Measurements from ENCODE around the gene NR2F1-AS1. TPM values are rescaled to one million over a fixed set of nuclear protein-coding genes. Genes with fewer than 3 reads are reported as not detected.
"Not testable (repeated sequence)": the region's sequence is repeated elsewhere in the genome, so short reads cannot be mapped to it uniquely, and the experiment has no call there.

NR2F1-AS1 gene
- total and polyA plus RNA-seq, 4 donors: 50.9 to 71.5 (median 66.6) TPM

DNA sequence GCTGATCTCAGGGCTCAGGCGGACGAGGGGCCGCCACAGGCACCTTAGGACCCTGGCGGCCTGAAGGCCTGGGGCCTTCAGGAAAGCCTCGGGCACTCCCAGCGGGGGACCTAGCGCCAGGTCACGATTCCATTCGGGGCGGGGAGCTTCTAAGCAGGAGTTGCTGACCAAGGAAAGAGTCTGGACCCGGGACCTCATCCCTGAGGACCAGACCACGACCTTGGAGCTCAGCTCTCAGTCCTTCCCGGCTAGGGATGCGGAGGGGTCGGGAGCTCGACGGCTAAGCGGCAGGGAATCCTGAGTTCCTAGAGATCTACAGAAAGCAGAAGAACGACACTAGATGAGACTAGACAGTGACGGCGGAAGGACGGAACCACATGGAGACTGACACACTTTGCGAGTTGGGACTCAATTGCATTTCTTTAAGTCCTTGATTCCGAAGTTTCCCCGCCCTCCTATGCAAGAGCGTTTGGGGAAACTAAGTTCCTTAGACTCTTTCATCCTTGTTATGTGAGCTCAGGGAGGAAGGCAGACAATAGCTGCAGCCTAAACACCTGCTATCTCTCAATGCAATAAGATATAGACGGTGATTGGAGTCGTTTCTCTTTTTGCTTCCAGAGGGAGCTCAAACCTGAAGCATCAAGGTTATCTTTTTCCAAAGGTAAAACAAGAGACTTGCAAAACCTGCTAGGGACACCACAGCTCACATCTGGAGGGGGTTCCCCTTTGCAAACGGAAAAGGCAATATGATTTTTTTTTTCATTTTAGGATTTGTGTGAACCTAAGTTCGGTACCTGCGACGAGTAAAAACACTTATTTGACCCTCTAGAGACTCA, 9.7 kb downstream of the NR2F1-AS1 start:
- Histone ChIP-seq H3K27ac (ENCODE audit: low read depth, low read length) (peak overlapping the region; percentile 92), H3K36me3 (ENCODE audit: control insufficient read depth, insufficient read depth, low read length) (peaks cover 24% of the 10 kb centered on the region), H3K4me1 (ENCODE audit: control insufficient read depth, insufficient read depth, low read length) (peaks cover 41% of the 10 kb centered on the region), H3K4me3 (ENCODE audit: low read depth, low read length) (no peak overlapping the region), H3K27me3 (ENCODE audit: control insufficient read depth, insufficient read depth, low read length) (peaks cover 23% of the 10 kb centered on the region), H3K9me3 (ENCODE audit: control insufficient read depth, insufficient read depth, low read length) (peaks cover 2% of the 10 kb centered on the region)
- 73% methylated on average over 26 of the region's 32 CpGs for WGBS (ENCODE audit: insufficient coverage)
- DNase-seq (ENCODE audit: low read depth in 4 of 6, low spot score in 6 of 6): peak in 2 of 6 donors; percentile 49 to 51

DNA sequence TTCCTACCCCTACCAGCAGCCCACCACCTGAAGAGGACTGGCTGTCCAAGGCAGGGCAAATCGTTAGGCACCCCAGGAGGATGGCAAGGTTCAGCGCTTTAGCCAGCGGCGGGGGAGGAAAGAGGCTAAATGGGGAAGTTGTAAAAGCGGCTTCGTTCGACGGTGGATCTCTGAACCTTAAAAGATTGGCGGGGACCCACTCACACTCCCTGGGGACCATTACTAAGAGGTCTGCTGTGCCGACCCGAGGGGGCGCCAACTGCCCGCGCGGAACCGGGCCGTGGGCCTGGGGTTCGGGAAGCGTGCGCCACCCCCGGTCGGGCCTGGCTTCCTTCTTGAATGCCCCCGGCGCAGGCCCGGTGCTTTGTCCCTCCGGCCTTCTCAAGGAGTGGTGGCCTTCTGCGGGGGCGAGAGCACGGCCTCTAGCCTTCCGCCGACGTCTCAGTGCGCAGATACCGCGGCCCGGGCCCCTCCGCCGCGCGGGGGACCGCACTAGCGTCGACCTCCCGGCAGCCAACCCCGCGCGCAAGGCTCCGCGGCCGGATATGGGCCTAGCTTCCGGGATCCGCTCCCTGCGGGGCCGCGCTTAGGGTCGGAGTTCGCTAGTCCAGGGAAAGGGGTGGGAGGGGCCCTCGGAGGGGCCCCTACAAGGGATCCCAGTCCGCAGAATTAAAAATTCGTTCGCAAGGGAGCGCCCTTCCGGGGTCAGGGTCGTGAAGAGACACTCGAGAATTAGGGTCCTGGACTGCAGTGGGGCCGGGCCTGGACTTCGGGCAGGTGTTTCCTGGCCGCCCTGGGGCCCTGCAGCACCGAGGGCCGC, 10.5 kb downstream of the NR2F1-AS1 start:
- Histone ChIP-seq H3K9me3 (ENCODE audit: control insufficient read depth, insufficient read depth, low read length) (peaks cover 2% of the 10 kb centered on the region), H3K4me1 (ENCODE audit: control insufficient read depth, insufficient read depth, low read length) (peaks cover 41% of the 10 kb centered on the region), H3K27ac (ENCODE audit: low read depth, low read length) (peak overlapping the region; percentile 92), H3K4me3 (ENCODE audit: low read depth, low read length) (peak overlapping the region; percentile 9), H3K36me3 (ENCODE audit: control insufficient read depth, insufficient read depth, low read length) (peaks cover 24% of the 10 kb centered on the region), H3K27me3 (ENCODE audit: control insufficient read depth, insufficient read depth, low read length) (peaks cover 23% of the 10 kb centered on the region)
- peak in 1 of 6 donors; percentile 28 for DNase-seq (ENCODE audit: low read depth in 4 of 6, low spot score in 6 of 6)
- WGBS (ENCODE audit: insufficient coverage): 41% methylated on average over 70 of the region's 70 CpGs

DNA sequence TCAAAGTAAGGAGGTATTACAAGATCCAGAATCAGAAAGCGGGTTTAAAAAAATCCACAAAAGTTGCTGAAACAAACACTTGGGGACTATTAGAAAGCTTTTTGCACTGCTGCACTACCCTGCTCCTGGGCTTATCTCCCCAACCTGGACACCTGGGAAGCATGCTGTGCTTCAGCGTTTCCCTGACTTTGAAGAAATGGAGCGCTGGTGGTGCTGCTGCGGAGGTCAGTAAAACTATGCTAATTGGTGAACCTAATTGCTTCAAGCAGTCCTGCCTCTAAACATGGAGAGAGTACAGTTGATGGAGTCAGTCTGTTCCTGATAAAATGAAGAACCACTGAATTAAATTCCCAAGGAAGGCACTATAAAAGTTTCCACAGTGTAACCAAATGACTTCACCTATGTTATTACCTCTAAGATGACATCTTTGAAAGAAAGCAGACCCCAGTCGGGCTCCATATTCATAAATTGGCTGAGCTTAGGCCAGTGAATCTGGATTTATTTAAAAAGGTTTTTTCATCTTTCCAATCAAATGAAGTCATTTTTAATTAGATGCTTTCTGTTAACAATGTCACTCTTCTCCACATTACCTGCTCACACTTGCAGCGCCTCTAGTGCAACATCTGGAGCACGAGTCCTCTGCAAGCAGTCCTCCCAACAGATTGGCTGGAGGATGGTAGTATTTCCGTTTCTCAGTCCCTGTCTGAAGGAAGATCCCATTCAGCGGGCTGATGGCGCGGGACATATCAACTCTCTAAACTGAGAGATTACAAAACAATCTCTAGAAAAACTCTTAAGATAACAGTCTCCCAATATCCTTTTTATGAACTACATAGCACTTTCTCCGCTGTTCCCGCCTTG, 11.5 kb downstream of the NR2F1-AS1 start:
- H3K27ac ChIP-seq (ENCODE audit: low read depth, low read length): peak overlapping the region; percentile 69
- peaks cover 24% of the 10 kb centered on the region for H3K36me3 ChIP-seq (ENCODE audit: control insufficient read depth, insufficient read depth, low read length)
- H3K27me3 ChIP-seq (ENCODE audit: control insufficient read depth, insufficient read depth, low read length): peaks cover 20% of the 10 kb centered on the region
- H3K4me3 ChIP-seq (ENCODE audit: low read depth, low read length): no peak overlapping the region
- H3K4me1 ChIP-seq (ENCODE audit: control insufficient read depth, insufficient read depth, low read length): peaks cover 41% of the 10 kb centered on the region
- peak in 1 of 6 donors; percentile 20 for DNase-seq (ENCODE audit: low read depth in 4 of 6, low spot score in 6 of 6)
- WGBS (ENCODE audit: insufficient coverage): 86% methylated on average over 6 of the region's 13 CpGs
- peaks cover 2% of the 10 kb centered on the region for H3K9me3 ChIP-seq (ENCODE audit: control insufficient read depth, insufficient read depth, low read length)

DNA sequence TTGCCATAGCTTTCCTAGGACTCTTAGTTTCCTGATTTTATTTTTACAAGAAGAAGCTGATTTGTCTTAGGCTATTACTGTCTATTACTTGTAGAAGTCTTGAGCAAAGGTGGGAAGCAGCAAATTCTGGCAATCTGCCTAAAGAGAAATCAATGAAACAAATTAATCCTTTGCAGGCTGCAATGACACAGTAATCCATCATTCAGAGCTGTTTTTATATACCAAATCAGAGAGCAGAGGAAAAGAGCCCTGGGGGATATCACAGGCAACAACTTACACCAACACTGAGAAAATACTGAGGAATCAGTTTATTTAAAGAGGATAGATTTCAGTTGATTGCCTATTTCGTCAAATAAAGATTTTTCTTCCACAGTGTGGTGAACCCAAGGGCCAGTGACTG, 13.6 kb downstream of the NR2F1-AS1 start:
- Histone ChIP-seq H3K27ac (ENCODE audit: low read depth, low read length) (no peak overlapping the region), H3K4me1 (ENCODE audit: control insufficient read depth, insufficient read depth, low read length) (peaks cover 22% of the 10 kb centered on the region), H3K4me3 (ENCODE audit: low read depth, low read length) (no peak overlapping the region), H3K36me3 (ENCODE audit: control insufficient read depth, insufficient read depth, low read length) (peaks cover 19% of the 10 kb centered on the region), H3K9me3 (ENCODE audit: control insufficient read depth, insufficient read depth, low read length) (peaks cover 2% of the 10 kb centered on the region), H3K27me3 (ENCODE audit: control insufficient read depth, insufficient read depth, low read length) (peaks cover 3% of the 10 kb centered on the region)
- no CpG with 5 or more reads among the region's 1 CpG for WGBS (ENCODE audit: insufficient coverage)
- peak in 1 of 6 donors; percentile 40 for DNase-seq (ENCODE audit: low read depth in 4 of 6, low spot score in 6 of 6)

DNA sequence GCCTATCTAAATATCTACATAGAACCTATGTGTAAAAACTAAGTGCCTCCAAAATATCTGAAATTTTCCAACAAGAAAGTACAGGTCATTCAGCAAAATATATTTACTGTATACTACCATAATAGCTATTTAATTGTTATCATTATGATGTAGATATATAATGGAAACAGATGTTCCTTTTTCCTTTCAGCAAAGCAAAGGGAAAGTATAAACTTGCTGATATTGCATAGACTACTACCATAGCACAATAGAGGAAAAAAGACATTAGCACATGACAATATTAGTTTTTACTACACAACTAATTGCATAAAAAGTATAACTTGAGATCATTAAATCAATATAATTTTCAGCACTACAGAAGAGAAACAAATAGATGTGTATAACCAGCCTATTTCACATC, 14.9 kb downstream of the NR2F1-AS1 start:
- H3K27me3 ChIP-seq (ENCODE audit: control insufficient read depth, insufficient read depth, low read length): peaks cover 3% of the 10 kb centered on the region
- no peak for DNase-seq (ENCODE audit: low read depth in 4 of 6, low spot score in 6 of 6)
- H3K4me3 ChIP-seq (ENCODE audit: low read depth, low read length): no peak overlapping the region
- H3K4me1 ChIP-seq (ENCODE audit: control insufficient read depth, insufficient read depth, low read length): peaks cover 11% of the 10 kb centered on the region
- peaks cover 2% of the 10 kb centered on the region for H3K9me3 ChIP-seq (ENCODE audit: control insufficient read depth, insufficient read depth, low read length)
- peak overlapping the region; percentile 19 for H3K27ac ChIP-seq (ENCODE audit: low read depth, low read length)
- peaks cover 18% of the 10 kb centered on the region for H3K36me3 ChIP-seq (ENCODE audit: control insufficient read depth, insufficient read depth, low read length)

DNA sequence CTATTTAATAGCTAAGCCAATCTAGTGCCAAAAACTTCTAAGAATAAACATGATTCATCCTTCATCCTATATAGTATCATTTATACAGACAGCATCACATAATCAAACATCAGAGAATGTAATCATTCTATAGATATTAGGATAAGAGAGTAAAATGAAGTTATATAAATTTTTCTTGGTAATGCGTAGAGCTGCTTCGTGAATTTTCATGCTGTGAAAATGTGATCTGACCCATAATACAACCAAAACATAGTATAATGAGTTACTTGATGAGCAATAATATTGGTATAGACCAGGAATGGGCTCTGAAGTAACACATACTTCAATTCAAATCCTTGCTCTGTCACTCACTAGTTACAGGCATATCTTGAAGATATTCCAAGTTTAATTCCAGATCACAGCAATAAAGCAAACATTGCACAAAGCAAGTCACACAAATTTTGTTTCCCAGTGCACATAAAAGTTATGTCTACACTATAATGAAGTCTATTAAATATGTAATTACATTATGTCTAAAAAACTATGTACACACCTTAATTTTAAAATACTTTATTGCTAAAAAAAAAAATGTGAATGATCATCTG, 23.9 kb downstream of the NR2F1-AS1 start:
- no CpG with 5 or more reads among the region's 2 CpGs for WGBS (ENCODE audit: insufficient coverage)
- no peak overlapping the region for H3K4me3 ChIP-seq (ENCODE audit: low read depth, low read length)
- H3K9me3 ChIP-seq (ENCODE audit: control insufficient read depth, insufficient read depth, low read length): no peaks in the 10 kb centered on the region
- H3K4me1 ChIP-seq (ENCODE audit: control insufficient read depth, insufficient read depth, low read length): no peaks in the 10 kb centered on the region
- H3K27me3 ChIP-seq (ENCODE audit: control insufficient read depth, insufficient read depth, low read length): no peaks in the 10 kb centered on the region
- H3K36me3 ChIP-seq (ENCODE audit: control insufficient read depth, insufficient read depth, low read length): peaks cover 4% of the 10 kb centered on the region
- DNase-seq (ENCODE audit: low read depth in 4 of 6, low spot score in 6 of 6): no peak
- no peak overlapping the region for H3K27ac ChIP-seq (ENCODE audit: low read depth, low read length)

DNA sequence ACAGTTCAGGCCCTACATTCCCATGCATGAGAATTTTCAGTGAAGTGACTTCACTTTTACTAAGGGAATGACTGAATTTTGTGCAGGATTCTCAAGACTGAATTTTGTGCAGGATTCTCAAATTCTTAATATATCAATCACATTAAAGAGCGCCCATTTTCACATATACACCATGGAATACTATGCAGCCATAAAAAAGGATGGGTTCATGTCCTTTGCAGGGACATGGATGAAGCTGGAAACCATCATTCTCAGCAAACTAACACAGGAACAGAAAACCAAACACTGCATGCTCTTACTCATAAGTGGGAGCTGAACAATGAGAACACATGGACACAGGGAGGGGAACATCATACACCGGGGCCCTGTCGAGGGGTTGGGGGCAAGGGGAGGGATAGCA, 31.4 kb downstream of the NR2F1-AS1 start:
- not testable (repeated sequence) for DNase-seq (ENCODE audit: low read depth in 4 of 6, low spot score in 6 of 6); H3K9me3 ChIP-seq (ENCODE audit: control insufficient read depth, insufficient read depth, low read length)
- WGBS (ENCODE audit: insufficient coverage): no CpG with 5 or more reads among the region's 3 CpGs

DNA sequence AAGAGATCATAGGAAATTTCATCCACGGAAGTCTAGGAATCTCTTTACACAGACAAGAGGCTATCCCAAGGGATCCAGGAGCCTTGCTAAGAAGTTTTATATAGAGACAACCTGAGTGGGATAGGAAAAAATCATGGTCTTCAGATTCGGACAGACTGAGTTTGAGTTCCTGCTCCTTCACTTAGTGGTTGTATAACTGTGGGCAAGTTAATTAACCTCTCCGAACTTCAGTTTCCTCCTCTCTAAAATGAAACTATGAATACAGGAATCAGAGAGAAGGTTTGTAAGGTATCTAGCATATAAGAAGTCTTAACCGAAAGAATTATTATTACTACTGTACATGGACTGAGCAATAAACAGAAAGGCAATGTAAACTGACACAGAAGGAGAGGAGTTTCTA, 35.1 kb downstream of the NR2F1-AS1 start:
- Histone ChIP-seq H3K9me3 (ENCODE audit: control insufficient read depth, insufficient read depth, low read length) (no peaks in the 10 kb centered on the region), H3K4me3 (ENCODE audit: low read depth, low read length) (no peak overlapping the region), H3K4me1 (ENCODE audit: control insufficient read depth, insufficient read depth, low read length) (no peaks in the 10 kb centered on the region), H3K27me3 (ENCODE audit: control insufficient read depth, insufficient read depth, low read length) (no peaks in the 10 kb centered on the region), H3K36me3 (ENCODE audit: control insufficient read depth, insufficient read depth, low read length) (peaks cover 2% of the 10 kb centered on the region), H3K27ac (ENCODE audit: low read depth, low read length) (no peak overlapping the region)
- 100% methylated on average over 1 of the region's 4 CpGs for WGBS (ENCODE audit: insufficient coverage)
- DNase-seq (ENCODE audit: low read depth in 4 of 6, low spot score in 6 of 6): no peak

More for the DNA sequence above, 31.4 kb downstream of the NR2F1-AS1 start:
- not testable (repeated sequence) for H3K4me3 ChIP-seq (ENCODE audit: low read depth, low read length); H3K36me3 ChIP-seq (ENCODE audit: control insufficient read depth, insufficient read depth, low read length); H3K4me1 ChIP-seq (ENCODE audit: control insufficient read depth, insufficient read depth, low read length); H3K27me3 ChIP-seq (ENCODE audit: control insufficient read depth, insufficient read depth, low read length); H3K27ac ChIP-seq (ENCODE audit: low read depth, low read length)

DNA sequence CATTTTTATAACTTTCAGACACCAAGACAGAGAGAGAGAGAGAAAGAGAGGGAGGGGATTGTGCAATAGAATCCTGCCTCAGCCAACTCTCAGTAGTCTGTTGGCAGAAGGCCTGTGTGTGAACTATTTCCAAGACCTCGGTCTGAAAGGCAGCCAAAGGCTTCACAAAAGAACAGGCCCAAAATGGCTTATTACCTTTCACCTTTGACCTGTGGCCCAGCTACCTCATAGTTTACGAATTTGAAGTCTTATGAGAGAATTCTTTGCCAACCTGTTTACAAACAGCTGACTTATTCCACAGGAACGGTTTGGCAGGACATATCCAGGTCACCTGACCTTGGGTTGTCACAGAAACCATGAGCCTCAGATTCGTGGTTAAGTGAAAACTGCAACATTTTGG, 48.6 kb downstream of the NR2F1-AS1 start:
- DNase-seq (ENCODE audit: low read depth in 4 of 6, low spot score in 6 of 6): peak; percentile 60 to 93 (median 75)
- WGBS (ENCODE audit: insufficient coverage): 14% methylated on average over 2 of the region's 4 CpGs
- Histone ChIP-seq H3K36me3 (ENCODE audit: control insufficient read depth, insufficient read depth, low read length) (peaks cover 3% of the 10 kb centered on the region), H3K27me3 (ENCODE audit: control insufficient read depth, insufficient read depth, low read length) (no peaks in the 10 kb centered on the region), H3K4me3 (ENCODE audit: low read depth, low read length) (no peak overlapping the region), H3K9me3 (ENCODE audit: control insufficient read depth, insufficient read depth, low read length) (peaks cover 11% of the 10 kb centered on the region), H3K27ac (ENCODE audit: low read depth, low read length) (peak overlapping the region; percentile 74), H3K4me1 (ENCODE audit: control insufficient read depth, insufficient read depth, low read length) (no peaks in the 10 kb centered on the region)

All from spinal cord (tissue), 10 donors.